Kidney glomerular epithelial cell (primary cell): ENCODE results near the gene C1QTNF12.
A peak's percentile ranks its signal among the peaks of the same experiment; 100 is the strongest.

Experiments used
- DNase-seq: peaks from one replicate; lab custom pipeline; 2025; lab: John Stamatoyannopoulos, UW

Gene C1QTNF12, protein sequence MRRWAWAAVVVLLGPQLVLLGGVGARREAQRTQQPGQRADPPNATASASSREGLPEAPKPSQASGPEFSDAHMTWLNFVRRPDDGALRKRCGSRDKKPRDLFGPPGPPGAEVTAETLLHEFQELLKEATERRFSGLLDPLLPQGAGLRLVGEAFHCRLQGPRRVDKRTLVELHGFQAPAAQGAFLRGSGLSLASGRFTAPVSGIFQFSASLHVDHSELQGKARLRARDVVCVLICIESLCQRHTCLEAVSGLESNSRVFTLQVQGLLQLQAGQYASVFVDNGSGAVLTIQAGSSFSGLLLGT

DNA sequence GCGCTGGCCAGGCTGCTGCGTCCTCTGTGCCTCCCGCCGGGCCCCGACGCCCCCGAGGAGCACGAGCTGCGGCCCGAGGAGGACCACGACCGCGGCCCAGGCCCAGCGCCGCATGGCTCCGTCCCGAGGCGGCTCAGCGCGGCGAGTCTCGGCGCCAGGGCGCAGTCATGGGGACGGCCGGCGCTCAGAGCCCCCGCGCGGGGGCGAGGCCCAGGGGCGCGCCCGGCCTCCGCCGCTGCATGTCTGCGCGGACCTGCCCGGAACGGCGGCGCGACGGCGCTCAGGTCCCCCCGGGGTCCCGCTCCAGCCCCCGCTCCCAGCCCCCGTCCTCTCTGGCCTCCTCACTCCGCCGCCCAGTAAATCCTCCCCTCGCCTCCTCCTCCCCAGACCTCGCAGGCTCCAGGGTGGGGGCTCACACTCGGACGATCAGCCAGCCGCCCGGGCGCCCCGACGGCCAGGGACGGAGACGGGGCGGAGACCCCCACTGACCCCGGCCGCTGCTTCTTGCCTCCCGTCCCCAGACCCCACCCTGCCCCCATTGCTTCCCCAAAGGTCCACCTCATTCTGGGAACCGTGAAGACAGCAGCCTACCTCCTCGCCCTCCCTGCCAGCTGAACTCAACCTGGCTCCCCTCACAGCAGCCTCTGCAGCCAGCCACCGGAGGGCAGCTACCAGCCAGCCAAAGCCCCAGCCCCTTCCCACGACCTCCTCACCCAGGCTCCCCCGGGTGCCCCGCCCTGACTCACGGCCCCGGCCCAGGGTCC lies at the start of gene C1QTNF12:
TSS of gene C1QTNF12 (minus strand) at position 146 of the 764 bp plus-strand sequence. CDS start at position 114, 32 bp downstream.
- no peak for DNase-seq

DNA sequence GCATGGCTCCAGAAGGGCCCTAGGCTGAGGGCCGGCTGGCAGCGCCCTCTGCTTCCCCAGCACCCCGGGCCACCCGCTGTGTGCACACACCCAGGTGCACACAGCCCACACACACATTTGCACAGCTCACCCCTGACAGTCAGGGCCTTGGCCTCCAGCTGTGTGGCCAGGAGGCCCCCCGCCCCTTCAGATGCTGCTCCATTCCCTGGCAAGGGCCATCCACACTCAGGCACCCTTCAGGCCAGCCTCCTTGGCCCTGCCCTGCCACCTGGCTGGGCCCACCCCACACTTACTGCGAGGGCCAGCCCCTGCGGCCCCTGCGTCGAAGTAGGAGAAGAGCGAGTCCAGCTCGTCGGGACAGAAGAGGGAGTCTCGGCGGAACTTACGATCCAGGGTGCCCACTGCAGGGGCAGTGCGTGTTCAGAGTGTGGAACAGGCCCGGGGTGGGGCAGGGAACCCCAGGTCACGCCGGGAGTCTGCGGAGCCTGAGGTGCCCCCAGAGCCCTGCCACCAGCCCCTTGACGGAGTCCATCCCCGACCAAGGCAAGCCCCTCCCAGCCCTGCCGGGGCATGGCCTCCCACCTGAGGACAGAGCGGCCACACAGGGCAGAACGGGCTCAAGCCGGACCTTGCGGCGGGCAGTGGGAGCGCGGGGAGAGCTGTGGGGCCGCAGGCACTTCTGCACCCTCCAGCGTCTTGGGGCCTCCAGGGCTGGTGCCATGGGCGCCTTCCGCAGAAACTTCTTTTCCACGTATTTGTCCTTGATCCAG lies 48.8 kb upstream of the C1QTNF12 start:
- no peak for DNase-seq

DNA sequence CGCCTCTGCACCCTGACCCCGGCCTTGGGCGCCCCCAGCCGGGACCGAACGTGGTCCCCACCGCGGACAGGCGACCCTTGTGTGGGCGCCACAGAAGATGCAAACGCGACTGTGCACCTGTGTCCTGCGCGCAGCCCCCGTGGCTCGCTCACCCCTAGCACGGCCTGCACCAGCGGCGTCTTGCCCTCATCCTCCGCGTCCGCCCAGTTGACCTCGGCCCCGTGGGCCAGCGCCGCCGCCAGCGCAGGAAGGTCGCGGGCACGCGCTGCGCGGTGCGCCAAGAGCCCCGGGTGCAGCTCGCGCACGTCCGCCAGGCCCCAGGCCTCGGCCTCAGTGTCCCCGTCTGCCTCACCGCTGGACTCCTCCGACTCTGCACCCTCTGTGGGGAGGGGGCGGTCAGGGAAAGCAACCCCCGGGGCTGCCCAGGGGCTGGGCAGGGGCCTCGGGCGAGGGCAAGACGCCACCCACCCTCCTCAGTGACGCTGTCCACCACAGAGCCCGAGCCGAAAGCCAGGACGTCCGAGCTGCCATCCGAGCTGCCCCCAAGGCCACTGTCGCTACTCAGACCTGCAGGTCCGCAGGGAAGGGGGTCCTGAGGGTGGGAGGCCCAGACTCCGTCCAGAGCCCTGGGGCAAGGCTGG lies 47.8 kb upstream of the C1QTNF12 start:
- DNase-seq = no peak

DNA sequence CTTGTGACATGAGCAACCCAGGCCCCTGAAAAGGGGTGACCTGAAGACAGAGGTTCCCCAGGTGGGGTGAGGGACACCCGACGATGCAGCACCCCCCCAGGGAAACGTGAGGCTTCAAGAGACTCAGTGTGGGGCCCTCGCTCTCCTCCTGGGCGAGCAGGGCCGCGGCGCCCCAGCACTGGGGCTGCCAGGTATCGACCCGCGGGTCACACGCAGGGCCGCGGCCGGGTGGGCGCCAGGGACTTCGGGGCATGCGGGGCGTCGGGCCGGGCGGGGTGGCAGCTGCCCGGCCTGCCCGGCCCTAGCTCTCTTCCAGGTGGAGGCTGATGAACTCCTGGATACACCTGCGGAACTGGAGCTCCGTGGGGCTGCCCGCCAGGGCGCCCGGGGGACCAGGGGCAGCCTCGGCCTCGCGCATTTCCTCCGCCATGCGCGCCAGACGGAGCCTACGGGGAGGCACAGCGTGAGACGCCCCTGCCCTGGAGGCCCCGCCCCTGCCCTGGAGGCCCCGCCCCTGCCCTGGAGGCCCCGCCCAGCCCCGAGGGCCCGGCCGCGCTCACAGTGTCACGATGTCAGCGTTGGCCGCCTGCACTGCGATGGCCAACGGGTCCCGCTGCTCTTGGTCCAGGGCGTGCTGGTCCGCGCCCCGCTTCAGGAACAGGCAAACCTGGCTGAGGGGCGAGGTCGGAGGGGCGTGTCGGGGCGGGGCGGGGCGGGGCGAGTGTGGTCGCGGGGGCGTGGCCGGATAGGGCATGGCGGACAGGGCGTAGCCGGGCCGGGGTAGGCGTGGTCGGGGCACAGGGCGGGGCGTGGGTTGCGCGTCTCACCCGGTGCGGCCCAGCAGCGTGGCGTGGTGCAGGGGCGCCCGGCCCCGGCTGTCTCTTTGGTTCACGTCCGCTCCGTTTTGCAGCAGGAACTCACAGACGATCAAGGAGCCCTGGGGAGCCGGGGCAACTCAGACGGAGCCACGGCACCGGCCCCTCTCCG lies 47.0 kb upstream of the C1QTNF12 start:
- no peak for DNase-seq

DNA sequence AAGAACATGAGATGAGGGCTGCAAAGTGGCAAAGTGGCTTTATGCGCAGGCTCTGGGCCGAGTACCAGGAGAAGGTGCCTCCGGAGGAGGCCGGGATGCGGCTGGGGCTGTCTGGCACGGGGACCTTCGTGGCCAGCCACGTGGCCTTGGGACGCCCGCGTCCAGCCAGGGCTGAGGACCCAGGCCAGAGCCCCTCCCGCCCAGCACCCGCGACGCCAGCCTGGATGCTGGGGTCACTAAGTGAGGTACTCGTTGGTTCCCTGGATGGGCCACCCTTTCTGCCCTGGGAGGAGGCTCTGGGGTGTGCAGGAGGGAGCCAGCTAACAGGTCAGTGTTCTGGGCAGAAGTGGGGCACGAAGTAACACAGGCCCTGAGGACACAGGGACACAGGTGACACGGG lies 46.3 kb upstream of the C1QTNF12 start:
- no peak for DNase-seq

DNA sequence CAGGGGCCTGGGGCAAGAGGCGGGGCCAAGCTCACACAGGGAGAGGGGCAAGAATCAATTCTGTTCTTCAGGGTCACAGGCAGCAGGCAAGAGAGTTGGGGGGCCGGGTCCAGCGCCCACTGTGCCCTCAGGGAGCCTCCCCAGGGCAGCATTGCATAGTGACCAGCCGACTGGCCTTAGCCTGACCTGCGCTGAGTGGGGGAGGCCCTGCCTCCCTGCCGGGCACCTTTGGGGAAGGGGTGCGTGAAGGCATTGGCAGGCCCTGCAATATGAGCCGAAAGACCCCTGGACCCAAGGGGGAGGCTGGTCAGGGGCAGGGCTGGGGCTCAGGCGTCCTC lies 45.9 kb upstream of the C1QTNF12 start:
- no peak for DNase-seq

DNA sequence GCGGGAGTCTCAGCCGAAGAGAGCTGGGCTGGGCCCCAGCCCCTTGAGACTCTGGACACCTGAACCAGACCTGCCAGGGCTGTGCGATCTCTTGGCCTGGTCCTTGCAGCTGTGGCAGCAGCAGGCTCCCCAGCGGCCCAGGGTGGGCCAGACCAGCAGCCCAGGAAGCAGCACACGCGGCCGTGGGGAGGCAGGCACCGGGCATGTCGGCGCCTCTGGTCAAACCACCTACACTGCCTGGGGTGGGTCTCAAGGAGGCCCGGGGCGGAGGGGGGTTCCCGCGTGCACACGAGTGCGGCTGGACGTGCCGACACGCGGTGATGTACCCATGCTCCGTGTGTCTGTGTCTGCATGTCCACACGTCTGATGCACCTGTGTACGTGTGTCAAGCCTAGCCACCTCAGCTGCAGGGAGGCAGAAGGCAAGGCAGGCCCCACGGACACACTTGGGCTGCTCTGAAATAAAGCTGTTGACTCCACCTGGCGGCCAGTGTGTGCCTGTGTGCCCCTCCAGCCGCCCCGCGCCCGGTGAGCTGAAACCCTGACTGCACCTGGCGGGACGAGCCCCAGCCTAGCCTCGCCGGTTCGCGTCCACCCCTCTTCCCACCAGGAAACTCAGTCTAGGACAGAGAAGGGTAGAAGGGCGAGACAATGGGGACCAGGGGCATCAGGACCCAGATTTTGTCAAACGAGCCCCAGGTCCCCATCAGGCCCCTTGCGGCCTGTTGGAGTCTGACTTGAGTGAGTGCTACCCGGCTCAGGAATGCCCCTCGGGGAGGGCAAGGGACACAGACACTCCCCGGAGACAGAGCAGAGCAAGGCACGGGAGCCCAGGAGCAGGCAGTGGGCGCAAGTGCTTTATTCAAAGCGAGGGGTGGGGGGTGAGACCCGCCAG lies 45.3 kb upstream of the C1QTNF12 start:
- DNase-seq = peak; percentile 73

DNA sequence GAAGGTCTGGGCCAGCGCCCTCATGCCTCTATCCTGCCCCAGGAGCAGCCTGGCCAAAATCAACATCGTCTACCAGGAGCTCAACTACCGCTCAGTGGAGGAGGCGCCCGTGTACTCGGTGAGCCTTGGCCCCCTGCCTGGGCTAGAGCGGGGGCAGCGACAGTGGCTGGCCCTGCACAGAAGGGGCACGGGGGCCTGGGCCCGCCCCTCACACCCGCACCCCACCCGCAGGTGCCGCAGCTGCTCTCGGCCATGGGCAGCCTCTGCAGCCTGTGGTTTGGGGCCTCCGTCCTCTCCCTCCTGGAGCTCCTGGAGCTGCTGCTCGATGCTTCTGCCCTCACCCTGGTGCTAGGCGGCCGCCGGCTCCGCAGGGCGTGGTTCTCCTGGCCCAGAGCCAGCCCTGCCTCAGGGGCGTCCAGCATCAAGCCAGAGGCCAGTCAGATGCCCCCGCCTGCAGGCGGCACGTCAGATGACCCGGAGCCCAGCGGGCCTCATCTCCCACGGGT lies 44.6 kb upstream of the C1QTNF12 start:
- peak; percentile 19 for DNase-seq

DNA sequence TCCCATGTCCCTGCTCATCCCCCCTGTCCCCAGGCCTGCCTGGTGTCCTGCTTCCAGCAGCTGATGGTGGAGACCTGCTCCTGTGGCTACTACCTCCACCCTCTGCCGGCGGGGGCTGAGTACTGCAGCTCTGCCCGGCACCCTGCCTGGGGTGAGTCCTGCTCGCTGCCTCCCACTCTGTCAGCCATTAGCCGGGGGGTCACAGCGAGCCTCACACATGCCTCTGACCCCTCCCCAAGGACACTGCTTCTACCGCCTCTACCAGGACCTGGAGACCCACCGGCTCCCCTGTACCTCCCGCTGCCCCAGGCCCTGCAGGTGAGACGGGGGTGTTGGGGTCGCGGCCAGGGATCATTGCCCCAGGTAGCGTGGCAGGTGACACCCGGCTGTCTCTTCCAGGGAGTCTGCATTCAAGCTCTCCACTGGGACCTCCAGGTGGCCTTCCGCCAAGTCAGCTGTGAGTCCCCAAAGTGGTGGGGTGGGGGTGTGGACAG lies 43.8 kb upstream of the C1QTNF12 start:
- peak; percentile 18 for DNase-seq

DNA sequence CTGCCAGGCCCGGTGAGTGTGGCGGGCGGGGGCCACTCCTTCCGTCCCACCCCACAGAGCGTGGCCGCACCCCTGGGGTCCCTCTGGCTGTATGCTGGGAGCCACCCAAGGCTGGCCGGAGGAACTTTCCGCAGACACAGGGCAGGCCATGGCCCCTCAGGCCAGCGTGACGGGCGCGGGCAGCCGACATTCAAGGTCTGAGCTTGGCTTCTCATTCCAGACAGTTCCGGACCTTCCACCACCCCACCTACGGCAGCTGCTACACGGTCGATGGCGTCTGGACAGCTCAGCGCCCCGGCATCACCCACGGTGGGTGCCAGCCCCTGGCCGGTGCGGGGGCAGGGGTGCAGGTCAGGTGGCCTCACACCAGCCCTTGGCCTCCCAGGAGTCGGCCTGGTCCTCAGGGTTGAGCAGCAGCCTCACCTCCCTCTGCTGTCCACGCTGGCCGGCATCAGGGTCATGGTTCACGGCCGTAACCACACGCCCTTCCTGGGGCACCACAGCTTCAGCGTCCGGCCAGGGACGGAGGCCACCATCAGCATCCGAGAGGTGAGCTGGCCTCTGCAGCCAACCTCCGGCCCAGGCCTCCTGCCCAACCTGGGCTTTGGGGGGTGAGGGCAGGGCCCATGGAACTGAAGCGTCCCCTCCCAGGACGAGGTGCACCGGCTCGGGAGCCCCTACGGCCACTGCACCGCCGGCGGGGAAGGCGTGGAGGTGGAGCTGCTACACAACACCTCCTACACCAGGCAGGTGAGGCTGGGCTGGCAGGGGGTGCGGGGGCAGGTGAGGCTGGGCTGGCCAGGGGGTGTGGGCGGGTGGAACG lies 41.0 kb upstream of the C1QTNF12 start:
- no peak for DNase-seq

DNA sequence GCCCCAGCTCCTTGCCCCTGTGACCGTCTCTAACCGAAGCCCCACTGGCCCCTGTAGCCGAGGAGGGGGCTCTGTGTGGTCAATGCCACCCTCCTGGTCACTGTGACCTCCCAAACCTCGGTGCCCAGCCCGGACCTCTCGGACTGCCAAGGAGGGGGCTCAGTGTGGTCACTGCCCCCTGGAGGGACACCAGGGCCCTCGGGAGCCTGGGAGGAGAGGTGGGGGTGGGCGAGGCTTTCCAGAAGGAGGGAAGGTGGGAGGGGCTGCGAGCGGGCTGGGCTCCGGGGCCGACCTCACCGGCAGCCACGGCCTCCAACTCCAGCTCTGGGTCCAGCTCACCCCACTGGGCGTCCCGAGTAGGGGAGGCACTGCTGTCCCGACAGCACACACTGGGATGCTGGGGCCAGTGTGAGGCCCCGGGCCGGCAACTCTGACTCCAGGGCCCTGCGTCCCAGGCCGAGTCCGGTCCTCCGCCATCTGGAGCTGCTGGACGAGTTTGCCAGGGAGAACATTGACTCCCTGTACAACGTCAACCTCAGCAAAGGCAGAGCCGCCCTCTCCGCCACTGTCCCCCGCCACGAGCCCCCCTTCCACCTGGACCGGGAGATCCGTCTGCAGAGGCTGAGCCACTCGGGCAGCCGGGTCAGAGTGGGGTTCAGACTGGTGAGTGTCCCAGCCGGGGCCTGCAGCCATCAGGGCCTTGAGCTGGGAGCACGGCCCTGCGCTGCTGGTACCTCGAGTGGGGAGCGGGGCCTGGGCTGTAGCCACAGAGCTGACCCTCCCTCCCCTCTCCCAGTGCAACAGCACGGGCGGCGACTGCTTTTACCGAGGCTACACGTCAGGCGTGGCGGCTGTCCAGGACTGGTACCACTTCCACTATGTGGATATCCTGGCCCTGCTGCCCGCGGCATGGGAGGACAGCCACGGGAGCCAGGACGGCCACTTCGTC lies 40.1 kb upstream of the C1QTNF12 start:
- no peak for DNase-seq

DNA sequence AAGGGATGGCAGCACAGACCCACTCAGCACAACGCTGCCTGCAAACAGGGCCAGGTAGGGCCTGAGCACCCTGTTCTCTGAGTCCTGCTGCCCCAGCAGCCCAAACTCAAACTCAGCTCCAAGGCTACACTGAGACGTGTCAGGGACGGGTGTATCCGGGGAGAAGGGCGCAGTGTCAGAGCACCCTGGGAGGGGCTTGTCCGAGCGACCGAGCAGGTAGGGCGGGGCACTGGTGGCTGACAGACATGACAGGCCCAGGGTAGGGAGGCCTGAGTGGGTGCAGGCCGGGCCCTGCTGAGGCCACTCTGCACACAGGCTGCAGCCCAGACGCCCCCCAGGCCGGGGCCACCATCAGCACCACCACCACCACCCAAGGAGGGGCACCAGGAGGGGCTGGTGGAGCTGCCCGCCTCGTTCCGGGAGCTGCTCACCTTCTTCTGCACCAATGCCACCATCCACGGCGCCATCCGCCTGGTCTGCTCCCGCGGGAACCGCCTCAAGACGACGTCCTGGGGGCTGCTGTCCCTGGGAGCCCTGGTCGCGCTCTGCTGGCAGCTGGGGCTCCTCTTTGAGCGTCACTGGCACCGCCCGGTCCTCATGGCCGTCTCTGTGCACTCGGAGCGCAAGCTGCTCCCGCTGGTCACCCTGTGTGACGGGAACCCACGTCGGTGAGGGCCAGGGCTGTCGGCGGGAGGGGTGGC lies 39.2 kb upstream of the C1QTNF12 start:
- DNase-seq = no peak

DNA sequence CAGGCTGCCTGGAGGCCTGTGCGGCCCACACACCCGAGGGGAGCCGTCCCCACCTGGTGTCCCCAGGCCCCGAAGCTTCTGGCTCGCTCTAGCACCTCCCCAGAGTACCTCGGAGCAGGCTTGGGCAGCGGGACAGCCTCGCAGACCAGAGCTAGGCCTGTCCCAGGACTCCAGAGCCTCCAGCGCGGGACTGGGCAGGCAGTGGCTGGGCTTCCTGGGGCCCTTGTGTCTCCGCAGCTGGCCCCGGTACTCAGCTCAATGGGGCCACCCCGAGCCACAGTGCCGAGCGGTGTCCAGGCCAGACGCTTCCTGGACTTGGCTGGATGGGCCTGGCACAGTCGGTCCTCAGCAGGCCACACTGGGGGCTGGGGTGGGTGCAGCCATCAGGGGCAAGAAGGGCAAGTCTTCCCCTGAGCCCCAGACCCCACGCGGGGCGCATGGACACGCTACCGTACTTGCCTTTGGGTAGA lies 38.6 kb upstream of the C1QTNF12 start:
- no peak for DNase-seq

DNA sequence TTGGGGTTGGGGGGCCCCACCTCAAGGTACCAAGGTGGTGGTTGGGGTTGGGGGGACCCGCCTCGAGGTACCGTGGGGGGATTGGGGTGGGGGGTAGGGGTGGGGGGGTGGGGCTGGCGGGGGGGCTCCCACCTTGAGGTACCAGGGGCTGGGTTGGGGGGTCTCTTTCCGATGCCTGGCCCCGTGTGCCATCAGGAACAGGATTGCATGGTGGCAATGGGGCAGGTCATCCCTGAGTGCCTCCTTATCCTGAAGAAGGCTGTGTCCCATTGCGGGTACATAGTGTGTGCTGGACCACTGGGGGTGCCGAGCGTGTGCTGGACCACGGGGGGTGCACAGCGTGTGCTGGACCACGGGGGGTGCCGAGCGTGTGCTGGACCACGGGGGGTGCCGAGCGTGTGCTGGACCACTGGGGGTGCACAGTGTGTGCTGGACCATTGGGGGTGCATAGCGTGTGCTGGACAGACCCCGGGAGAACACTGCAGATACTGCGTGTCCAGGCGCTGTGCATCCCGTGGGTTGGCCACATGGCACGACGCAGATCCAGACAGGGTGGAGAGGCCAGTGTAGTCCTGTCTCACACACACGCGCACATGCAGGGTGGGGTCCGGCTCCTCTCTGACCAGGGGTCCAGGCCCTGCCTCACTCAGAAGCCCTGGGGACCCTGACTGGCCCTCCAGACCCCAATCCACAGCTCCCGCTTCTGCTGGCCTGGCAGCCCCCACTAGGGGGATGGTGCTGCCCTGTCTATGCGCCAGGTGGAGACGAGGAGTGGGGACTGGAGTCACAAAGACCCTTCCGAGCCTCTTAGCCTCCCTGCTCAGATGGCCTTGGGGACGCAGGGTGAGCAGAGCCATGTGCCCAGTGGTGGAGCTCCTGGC lies 37.9 kb upstream of the C1QTNF12 start:
- no peak for DNase-seq

DNA sequence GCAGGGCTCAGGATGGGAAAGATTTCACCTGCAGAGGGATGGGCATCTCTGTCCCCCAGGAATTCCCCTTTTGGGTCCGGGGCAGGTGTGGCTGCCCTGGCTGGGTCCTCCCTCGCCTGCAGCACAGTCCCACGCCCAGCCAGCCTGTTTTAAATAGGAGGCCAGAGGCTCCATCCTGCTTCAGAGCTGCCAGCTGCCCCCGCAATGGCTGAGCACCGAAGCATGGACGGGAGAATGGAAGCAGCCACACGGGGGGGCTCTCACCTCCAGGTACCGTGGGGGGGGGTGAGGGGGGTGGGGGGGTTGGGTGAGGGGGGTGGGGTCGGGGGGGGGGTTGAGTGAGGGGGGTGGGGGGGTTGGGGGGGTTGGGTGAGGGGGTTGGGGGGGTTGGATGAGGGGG lies 37.3 kb upstream of the C1QTNF12 start:
- peak; percentile 56 for DNase-seq

DNA sequence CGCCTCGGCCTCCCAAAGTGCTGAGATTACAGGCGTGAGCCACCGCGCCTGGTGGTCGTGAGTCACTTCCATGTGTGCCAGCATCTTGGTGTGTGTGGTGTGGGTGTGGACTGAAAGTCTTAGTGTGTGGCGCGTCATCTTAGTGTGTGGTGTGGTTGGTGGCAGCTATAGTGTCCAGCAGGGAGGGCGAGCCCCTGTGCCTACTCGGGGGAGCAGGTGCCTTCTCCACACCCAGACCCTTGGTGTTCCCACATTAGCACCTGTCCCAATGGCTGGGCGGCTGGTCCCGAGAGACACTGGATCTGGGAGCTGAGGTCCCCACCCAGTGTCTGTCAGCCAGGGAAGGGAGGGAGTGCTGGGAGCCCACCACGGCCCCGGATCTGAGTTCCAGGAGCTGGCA lies 36.5 kb upstream of the C1QTNF12 start:
- no peak for DNase-seq
